Right ventricle myocardium superior (tissue), 1 donor: Measurements from ENCODE around the gene GTPBP6. TPM values are rescaled to one million over a fixed set of nuclear protein-coding genes. Genes with fewer than 3 reads are reported as not detected.
"Not testable (repeated sequence)": the region's sequence is repeated elsewhere in the genome, so short reads cannot be mapped to it uniquely, and the experiment has no call there.

Experiments used
- ATAC-seq: fragments of 200-7000 bp; cut with Tn5 transposase; one replicate; pipeline ENCODE4 v1.9.1; 2020; ENCODE audit warnings: mild to moderate bottlenecking; ENCODE audit not compliant: poor library complexity
- DNase-seq: peaks from one replicate; pipeline ENCODE4 v3.0.0-alpha.2; 2020
- intact Hi-C: fragments of 100-400 bp; cut with DNase I; formaldehyde crosslinking; loops from one replicate; pipeline ENCODE4 v1.11.2; 2022
- total RNA-seq: library from RNA; stranded (reverse); fragmentation: NEBNext Ultra II Directional; extraction: Animal tissue kit (Norgen Biotek cat#: 25700); gene quantifications from one replicate; pipeline ENCODE4 v1.2.1, GENCODE V29; 2021
- donor health status: DM: no; HTN: yes; CAD: no; lungs with severe emphysema.

The GTPBP6 gene
- total RNA-seq, 1 donor from 2014 or later, result 50.8 TPM

DNA sequence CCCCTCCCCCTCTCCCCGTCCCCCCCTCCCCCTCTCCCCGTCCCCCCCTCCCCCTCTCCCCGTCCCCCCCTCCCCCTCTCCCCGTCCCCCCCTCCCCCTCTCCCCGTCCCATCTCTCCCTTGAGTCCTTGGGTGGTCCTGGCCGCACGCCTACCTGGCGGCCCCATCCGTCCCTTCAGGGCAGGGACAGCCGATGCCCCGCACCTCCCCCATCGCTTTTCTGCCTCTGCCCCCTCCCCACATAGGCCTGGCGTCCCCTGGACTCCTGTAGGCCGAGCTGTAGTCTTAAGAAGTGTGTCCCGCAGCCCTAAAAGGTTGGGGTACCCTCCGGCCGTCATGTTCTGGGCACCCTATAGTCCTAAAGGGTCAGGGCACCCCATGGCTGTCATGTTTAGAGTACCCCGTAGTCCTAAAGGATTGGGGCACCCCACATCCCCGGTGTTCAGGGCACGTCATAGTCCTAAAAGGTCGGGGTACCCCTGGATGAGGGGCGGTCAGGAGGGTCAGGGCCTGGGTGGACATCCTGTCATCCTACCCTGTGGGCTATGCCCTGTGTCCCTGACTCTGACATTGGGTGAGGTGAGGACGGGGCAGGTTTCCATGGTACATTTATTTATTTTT, 10.8 kb upstream of the GTPBP6 start:
- DNase-seq (peak; percentile 22), ATAC-seq (no peak)
- intact Hi-C loops, result no loop called here

DNA sequence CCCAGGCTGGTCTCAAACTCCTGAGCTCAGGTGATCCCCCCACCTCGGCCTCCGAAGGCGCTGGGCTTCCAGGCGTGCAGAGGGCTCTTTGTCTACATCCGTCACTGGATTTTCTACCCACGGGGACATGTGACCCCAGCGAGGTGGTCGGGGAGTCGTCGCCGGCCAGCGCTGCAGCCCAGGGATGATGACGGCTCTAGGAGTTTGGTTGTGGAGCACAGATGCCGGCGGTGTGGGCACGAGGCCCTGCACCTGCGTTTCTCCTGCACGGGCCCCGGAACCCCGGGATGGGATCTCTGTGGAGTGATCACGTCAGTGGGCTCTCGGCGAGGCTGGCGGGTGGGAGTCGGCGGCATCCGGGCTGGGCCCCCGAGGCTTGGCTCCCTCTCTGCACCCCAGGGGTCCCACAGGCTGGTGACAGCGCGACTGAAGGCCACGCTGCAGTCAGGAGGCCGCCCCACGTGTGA, 9.1 kb upstream of the GTPBP6 start:
- intact Hi-C loops, result no loop called here
- peak; percentile 24 for DNase-seq
- no peak for ATAC-seq

DNA sequence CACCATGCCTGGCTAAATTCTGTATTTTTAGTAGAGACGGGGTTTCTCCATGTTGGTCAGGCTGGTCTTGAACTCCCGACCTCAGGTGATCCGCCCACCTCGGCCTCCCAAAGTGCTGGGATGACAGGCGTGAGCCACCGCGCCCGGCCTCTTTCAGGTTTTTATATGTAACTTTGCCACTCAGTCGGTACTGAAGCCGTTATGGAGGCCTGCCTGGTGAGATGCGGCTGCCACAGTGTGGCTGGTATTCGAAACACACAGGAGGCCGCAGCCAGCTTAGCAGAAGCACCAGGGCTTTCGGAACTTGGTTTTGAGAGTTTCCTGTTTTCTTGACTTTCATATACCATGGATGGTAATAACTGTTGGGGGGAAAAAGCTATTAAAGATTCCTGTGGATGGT, 6.1 kb upstream of the GTPBP6 start:
- peak; percentile 39 for DNase-seq
- ATAC-seq, intact Hi-C loops: not testable (repeated sequence)

DNA sequence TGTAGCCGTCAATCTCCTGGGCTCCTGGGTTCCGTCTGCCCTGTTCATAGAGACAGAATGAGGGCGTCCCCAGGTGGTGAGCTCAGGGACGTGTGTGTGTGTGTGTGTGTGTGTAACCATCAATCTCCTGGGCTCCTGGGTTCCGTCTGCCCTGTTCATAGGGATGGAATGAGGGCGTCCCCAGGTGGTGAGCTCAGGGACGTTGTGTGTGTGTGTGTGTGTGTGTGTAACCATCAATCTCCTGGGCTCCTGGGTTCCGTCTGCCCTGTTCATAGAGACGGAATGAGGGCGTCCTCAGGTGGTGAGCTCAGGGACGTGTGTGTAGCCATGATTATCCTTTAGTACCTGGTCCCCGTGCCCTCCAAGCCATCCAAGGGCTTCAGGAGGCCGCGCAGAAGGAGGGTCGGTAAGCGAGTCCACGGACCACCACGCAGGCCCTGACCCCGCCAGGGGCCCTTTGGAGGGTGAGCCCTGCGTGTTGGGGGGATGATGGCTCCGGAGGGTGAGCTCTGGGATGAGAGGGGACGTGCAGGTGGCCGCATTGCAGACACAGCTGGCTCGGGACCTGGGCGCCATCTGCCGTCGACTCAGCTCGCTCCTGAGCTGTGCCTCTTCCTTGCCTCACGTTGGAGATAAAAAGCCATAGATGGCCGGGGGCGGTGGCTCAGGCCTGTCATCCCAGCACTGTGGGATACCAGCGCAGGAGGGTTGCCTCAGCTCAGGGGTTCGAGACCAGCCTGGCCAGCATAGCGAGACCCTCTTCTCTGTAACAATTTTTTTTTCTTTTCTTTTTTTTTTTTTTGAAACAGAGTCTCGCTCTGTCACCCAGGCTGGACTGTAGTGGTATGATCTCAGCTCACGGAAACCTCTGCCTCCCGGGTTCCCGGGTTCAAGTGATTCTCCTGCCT, 5.4 kb upstream of the GTPBP6 start:
- peak; percentile 55 for DNase-seq
- intact Hi-C loops, result no loop called here
- ATAC-seq, result no peak

DNA sequence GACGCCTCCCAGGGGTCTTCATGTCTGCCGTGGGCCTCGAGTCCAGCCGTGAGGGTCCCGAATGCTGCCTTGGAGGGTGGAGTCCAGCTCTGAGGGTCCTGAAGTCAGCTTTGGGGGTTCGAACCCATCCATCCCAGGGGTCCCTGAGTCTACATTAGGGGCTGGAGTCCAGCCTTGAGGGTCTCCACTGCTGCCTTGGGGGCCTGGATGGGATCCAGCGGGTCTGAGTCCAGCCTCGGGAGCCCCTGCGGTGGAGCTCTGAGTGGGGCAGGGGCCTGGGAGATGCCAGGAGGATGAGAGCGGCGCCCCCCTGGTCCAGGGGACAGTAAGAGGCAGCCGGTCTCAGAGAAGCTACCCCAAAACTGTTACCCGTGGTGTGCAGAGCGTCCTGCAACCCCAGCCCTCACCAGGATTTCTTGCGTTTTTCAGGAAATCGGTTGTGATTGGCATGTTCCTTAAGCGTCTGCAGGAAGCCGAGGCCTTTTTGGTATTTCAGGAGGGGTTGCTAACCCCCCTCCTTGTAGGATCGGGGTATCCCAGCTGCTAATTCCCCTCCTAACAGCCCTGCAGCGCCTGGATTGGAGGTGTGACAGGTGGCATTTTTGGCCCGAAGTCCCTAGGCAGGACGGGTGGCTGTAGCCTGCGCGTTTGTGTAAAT, 1.7 kb upstream of the GTPBP6 start:
- no peak for ATAC-seq
- intact Hi-C loops, result no loop called here
- DNase-seq, result peak; percentile 53

DNA sequence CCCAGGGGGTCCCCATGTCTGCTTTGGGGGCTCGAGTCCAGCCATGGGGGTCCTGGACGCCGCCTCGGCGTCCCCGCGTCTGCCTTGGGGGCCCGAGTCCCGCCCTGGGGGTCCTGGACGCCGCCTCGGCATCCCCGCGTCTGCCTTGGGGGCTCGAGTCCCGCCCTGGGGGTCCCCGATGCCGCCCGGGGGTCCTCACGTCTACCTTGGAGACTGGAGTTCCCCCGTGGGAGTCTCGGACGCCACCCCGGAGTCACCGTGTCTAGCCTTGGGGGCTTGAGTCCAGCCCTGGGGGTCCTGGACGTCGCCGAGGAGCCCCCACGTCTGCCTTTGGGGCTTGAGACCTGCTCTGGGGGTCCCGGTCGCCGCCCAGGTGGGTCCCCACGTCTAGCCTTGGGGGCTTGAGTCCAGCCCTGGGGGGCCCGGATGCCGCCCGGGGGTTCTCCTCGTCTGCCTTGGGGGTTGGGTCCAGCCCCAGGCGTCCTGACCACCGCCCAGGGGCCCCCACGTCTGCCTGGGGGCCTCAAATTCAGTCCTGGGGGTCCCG, 1.1 kb upstream of the GTPBP6 start:
- intact Hi-C loops, result no loop called here
- peak; percentile 61 for DNase-seq
- ATAC-seq, result no peak

DNA sequence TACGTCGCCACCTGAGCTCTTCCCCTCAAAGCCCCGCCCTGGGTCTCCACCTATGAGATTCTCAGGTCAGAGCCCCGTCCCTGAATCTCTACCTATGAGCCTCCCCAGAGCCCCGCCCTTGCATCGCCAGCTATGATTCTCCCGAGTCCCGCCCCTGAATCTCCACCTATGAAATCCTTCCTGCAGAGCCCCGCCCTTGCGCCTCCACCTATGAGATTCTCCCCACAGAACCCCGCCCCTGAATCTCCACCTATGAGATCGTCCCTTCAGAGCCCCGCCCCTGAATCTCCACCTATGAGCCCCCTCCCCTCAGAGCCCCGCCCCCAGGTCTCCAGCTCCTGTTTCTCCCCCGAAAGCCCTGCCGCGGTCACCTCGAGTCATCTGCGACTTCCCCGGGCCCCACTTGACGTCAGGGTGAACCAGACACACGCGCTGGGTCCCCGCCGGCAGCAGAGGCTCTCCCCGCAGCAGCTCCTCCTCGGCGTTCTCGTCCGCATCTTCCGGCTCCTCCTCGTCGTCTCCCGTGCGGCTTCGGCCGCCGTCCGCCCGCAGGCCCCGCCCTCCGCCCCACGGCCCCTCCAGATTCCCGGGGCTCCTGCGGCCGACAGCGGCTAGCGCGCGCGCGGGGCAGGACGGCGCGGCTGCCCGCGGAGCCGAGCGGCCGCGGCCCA, 393 bp downstream of the GTPBP6 start:
- intact Hi-C loops, result no loop called here
- DNase-seq (peak; percentile 99), ATAC-seq (peak; percentile 77)

DNA sequence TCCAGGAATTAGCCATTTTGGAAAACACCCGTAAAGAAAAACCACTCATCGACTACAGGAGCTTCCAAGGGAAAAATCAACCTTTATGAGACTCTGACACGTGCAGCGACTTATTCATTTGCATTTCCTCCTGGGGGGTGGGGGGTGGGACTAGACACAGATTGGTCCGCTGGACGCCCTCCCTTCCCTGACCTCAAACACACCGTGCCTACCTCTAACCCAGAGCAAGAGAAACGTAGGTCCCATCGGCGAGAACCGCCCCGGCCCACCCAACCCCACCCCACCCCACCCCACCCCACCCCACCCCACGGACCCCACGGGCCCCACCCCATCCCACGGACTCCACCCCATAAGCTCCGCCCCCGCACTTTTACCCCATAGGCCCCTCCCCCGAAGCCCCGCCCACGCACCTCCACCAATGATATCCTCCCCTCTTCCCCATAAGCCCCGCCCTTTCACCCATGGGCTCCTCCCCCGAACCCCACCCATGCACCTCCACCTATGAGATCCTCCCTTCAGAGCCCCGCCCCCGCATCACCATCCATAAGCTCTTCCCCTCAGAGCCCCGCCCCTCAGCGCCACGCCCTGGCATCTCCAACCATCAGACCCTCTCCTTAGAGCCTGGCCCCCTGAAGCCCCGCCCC, 1.1 kb downstream of the GTPBP6 start:
- ATAC-seq (peak; percentile 6), DNase-seq (no peak)
- intact Hi-C loops, result no loop called here

DNA sequence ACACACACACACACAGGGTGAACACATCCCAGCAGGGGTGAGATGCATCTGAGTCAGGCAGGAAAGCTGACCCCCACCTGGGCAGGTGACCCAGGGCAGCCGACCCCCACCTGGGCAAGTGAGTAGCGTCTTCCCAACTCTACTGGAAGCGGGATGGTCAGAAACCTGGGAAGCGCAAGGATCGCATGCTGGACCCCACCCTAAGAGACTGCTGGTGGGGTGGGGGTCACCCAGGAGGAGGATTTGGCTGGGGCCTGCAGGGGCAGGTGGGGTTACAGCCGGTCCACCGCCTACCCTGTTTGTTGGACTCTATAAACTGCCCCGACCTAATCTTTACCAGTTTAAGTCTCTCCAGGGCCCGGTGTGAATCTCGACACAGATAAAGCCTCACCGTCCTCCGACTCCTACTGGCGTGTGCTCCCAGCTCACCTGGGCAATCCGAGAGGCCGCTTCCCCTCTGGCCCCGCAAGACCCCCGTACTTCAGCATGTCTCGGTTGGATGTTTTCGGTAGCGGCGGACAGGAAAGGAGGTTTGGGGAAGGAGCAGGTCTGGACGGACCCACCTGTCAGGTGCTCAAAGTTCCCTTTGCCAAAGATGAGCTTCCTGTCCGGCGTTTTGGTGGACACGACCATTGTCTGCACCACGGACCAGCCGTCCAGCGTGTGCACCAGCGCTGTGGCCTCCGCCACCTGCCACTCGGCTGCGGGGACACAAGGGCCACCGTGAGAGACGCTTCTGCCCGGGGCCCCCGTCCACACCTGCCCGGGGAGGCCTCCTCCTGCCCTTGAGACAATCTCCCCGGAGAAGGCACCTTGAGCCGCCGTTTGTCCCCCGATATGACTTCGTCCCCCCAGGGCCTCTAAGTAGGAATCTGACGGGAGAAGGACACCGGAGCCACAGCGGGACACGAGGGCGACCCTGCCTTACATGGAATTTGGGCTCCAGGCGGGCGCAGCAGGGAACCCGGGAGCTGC, 2.0 kb downstream of the GTPBP6 start:
- intact Hi-C loops, result no loop called here
- DNase-seq, result peak; percentile 45

DNA sequence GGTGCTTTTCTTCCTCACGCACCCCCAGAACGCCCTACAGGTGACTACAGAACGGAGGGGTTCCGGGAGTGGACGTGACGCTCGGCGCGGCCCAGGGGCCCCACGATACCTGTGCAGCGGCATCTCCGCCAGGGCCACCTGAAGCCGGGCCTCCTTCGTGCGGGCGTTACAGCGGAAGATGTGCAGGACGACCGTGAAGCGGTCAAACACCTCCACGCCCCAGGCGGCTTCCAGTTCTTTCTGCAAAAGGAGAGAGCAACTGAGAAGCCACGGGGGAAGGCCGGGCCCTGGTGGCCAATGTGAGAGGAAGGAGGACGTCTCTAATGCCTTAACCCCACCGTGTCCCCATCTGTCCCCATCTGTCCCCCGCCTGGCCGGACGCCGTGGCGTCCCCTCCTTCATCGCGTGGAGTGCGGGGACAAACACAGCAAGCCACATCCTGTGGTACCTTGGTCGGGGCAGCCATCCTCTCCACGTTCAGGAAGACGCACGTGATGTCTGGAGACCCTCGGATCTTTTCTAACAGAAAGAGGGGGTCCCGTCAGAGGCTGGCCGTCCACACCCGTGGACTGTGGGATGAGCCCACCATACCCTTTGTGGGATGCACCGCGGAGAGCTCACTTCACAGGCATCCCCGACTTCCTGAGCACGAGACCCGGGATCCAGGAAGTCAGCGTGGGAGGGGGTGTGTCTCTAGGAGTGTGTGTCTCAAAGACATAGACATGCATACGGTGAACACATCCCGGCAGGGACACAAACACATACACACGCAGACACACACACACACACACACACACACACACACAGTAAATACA, 3.6 kb downstream of the GTPBP6 start:
- peak; percentile 34 for DNase-seq
- intact Hi-C loops, result no loop called here
- no peak for ATAC-seq

More for the DNA sequence above, 2.0 kb downstream of the GTPBP6 start:
- no peak for ATAC-seq

DNA sequence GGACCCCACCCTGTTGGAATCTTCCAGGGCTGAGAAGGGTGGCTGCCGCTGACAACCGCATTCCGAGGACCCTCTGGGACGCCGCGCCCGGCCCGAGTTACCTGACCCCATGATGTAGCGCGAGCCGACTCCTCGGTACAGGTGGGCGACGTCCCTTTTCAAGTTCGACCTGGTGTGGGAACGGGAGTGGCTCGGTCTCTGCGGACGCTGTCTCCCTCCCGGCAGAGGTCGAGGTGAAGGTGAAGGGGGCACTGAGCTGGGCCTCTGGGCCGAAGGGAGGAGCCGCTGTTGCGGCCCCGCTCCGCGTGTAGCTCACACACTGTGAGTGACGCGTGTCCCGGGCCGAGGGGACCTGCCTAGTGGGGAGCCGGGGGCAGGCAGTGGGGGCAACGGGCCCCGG, 4.5 kb downstream of the GTPBP6 start:
- DNase-seq (peak; percentile 38), ATAC-seq (no peak)
- intact Hi-C loops, result no loop called here

DNA sequence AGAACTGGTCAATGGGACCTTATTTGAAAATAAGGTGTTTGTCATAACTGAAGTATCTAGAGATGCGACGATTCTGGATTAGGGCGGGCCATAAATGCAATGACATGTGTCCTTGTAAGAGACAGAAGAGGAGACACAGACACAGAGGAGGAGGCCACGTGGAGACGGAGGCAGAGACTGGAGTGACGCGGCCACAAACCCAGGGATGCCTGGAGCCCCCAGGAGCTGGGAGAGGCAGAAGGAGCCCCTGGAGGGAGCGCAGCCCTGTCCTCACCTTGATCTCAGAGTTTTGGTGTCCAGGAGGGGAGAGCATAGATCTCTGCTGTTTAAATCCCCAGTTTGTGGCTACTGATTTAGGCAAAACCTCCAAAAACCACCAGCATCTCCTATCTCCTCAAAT, 5.0 kb downstream of the GTPBP6 start:
- ATAC-seq (no peak), DNase-seq (peak; percentile 23)
- intact Hi-C loops, result no loop called here

DNA sequence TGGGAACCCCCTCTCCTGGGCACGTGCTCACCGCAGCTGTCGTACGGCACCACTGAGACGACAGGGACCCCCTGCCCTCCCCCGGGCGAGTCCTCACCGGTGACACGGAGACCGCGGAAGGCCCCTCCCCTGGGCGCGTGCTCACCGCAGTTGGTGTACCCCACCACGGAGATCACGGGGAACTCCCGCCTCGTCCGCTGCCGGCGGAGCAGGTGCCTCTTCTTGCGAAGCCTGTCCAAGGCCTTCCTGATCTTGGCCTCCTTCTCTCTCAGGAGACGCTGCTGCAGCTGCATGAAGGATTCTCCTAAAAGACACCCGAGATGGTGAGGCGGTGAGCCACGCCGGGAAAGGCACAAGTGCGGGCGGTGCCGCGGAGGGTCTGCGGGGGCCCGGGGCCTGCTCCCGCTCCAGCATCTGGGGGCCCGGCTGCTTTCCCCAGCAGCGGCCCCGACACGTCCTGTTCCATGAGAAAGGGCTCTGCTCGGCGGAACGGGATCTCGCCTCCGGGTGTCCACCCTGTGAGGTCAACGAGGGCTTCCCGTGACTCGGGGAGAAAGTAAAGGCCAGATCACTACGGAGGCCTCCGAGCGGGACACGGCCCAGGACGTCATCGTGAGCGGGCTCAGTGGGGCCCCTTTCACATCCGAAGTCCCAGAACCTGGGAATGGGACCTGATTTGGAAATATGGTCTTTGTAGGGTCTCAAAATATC, 5.8 kb downstream of the GTPBP6 start:
- DNase-seq, result peak; percentile 33

DNA sequence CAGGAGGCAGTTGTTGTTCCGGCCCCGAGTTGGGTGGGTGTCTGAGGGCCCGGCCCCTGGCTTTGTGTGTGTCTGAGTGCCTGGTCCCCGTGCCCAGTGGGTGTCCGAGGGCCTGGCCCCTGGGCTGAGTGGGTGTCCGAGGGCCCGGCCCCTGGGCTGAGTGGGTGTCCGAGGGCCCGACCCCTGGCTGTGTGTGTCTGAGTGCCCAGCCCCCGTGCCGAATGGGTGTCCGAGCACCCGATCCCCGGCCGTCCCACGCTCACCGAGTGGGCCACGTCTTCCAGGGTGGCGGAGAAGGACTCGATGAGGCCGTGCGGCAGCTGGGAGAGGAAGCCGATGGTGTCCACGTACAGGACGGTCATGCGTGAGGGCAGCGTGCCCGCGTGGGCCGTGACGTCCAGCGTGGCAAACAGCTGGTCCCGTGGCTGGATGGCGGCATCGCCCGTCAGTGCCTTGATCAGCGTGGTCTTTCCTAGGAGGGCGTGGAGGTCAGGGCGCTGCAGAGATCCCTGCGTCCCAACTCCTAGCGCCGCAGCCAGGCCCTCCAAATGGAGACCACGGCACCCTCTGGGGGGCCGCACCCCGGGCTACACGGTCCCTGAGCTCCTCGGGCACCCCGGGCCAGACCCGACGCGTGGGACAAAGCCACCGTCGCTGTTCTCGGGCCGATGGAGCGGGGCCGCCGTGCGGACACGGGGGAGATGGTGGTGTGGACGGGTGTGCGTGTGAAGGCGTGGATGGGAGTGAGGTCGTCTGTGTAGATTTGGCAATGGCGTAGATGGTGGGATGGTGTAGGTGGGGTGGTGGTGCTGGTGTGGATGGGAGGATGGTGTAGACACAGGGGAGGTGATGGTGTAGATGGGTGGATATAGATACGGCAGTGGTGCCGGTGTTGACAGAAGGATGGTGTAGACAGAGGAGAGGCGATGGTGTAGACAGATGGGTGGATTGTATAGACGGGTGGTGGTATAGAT, 7.2 kb downstream of the GTPBP6 start:
- DNase-seq (peak; percentile 38), ATAC-seq (no peak)
- intact Hi-C loops, result no loop called here

More for the DNA sequence above, 5.8 kb downstream of the GTPBP6 start:
- no peak for ATAC-seq
- intact Hi-C loops, result no loop called here
